HEK293 (cell line): ENCODE measurements around the gene ZBTB39.

Source experiments
- GLIS2 ChIP-seq: fragments of 450-650 bp; formaldehyde crosslinking; IDR thresholded peaks from 2 replicates; pipeline ENCODE4 v1.5.1; 2016; ENCODE audit warnings: missing biosample characterization, missing genetic modification characterization
- INSM2 ChIP-seq: fragments of 450-650 bp; formaldehyde crosslinking; IDR thresholded peaks from 2 replicates; pipeline ENCODE4 v1.5.1; 2016; ENCODE audit warnings: missing biosample characterization, missing genetic modification characterization
- PBX3 ChIP-seq: sonication (generic); formaldehyde crosslinking; IDR thresholded peaks from 2 replicates; pipeline ENCODE4 v1.8.1; 2022; ENCODE audit warnings: mild to moderate bottlenecking, moderate library complexity, missing genetic modification reagents
- YY2 ChIP-seq: fragments of 450-650 bp; formaldehyde crosslinking; IDR thresholded peaks from 2 replicates; pipeline ENCODE4 v1.5.1; 2016; ENCODE audit warnings: missing biosample characterization, missing genetic modification characterization
- ZBTB20 ChIP-seq: fragments of 450-650 bp; formaldehyde crosslinking; IDR thresholded peaks from 2 replicates; pipeline ENCODE4 v1.5.1; 2016; ENCODE audit warnings: missing biosample characterization, missing genetic modification characterization
- ZFP69B ChIP-seq: fragments of 450-650 bp; formaldehyde crosslinking; IDR thresholded peaks from 2 replicates; pipeline ENCODE4 v1.5.1; 2016; ENCODE audit warnings: missing biosample characterization, missing genetic modification characterization
- ZNF354C ChIP-seq: fragments of 450-650 bp; formaldehyde crosslinking; IDR thresholded peaks from 2 replicates; pipeline ENCODE4 v1.5.1; 2016; ENCODE audit warnings: missing biosample characterization, missing genetic modification characterization, low read depth, borderline replicate concordance
- ZNF423 ChIP-seq: fragments of 450-650 bp; formaldehyde crosslinking; IDR thresholded peaks from 2 replicates; pipeline ENCODE4 v1.5.1; 2016; ENCODE audit warnings: missing biosample characterization, missing genetic modification characterization
- ZNF426 ChIP-seq: fragments of 450-650 bp; formaldehyde crosslinking; IDR thresholded peaks from 2 replicates; pipeline ENCODE4 v1.5.1; 2017; ENCODE audit warnings: missing biosample characterization, missing genetic modification characterization, mild to moderate bottlenecking, inconsistent platforms, moderate library complexity
- ZNF623 ChIP-seq: fragments of 450-650 bp; formaldehyde crosslinking; IDR thresholded peaks from 2 replicates; pipeline ENCODE4 v1.5.1; 2016; ENCODE audit warnings: missing biosample characterization, missing genetic modification characterization
- ZNF677 ChIP-seq: fragments of 450-650 bp; IDR thresholded peaks from 2 replicates; pipeline ENCODE4 v1.5.0; 2018; ENCODE audit warnings: missing biosample characterization, mild to moderate bottlenecking, missing genetic modification characterization, moderate library complexity
- ZNF792 ChIP-seq: fragments of 450-650 bp; formaldehyde crosslinking; IDR thresholded peaks from 2 replicates; pipeline ENCODE4 v1.5.1; 2016; ENCODE audit warnings: missing biosample characterization, missing genetic modification characterization
- TF ChIP-seq, protein P1 (sequence below): fragments of 450-650 bp; formaldehyde crosslinking; IDR thresholded peaks from 2 replicates; pipeline ENCODE4 v1.5.1; 2017; ENCODE audit warnings: missing biosample characterization, missing genetic modification characterization
- TF ChIP-seq, protein P2 (sequence below): fragments of 450-650 bp; formaldehyde crosslinking; conservative IDR thresholded peaks from 2 replicates; pipeline ENCODE4 v1.5.1; 2016; ENCODE audit warnings: low read depth, missing biosample characterization, missing genetic modification characterization
- TF ChIP-seq, protein P3 (sequence below): fragments of 450-650 bp; formaldehyde crosslinking; IDR thresholded peaks from 2 replicates; pipeline ENCODE4 v1.5.0; 2017; ENCODE audit warnings: missing biosample characterization, missing genetic modification characterization, borderline replicate concordance
- TF ChIP-seq, protein P4 (sequence below): fragments of 450-650 bp; formaldehyde crosslinking; IDR thresholded peaks from 2 replicates; pipeline ENCODE4 v1.5.1; 2016; ENCODE audit warnings: missing biosample characterization, missing genetic modification characterization

The ZBTB39 gene

DNA sequence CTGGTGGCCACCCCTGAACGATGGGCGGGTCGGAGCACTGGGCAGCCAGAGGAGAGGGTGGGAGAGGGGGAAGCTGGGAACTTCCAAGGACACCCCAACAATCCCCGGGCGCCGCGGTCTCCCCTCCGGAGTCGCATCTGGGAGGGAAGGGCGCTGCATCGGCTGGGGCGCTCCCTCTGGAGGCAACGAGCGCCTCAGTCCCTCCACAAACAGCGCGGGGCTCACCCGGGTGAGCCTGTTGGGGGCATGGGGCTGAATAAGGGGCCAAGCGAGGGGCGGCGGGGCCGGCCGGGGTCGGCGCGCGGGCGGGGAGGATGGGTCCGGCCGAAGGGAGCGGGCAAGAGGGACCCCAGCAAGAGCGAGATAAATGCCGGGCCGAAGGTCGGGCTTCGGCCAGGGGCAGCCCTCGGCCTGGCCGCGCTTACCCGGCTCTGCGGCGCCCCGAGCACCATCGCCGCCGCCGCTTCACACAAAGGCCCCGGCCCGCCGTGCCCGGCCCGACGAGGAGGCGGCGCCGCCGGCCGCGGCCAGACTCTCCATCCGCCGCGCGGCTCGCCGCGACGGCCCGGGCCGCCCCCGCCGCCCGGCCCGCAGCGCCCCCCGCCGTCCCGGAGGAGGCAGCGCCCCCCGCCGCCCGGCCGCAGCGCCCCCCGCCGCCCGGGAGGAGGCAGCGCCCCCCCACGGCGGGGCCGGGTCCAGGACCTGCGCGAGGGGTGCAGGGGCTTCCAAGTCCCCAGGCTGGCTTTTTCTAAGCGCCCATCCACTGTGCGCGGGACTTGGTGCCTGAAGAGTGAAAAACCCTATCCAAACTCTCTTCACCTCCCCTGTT lies at the start of gene ZBTB39 (continued):
- TF ChIP-seq PBX3 (CRISPR knock-in tag) = peak; percentile 62; the same call in 1 of the 2 replicates
- TF ChIP-seq ZNF792 (tag by site-specific recombination) = no peak
- no peak for TF ChIP-seq YY2 (tag by site-specific recombination)
- no peak for TF ChIP-seq ZNF677 (tag by site-specific recombination)
- TF ChIP-seq, protein P1, sequence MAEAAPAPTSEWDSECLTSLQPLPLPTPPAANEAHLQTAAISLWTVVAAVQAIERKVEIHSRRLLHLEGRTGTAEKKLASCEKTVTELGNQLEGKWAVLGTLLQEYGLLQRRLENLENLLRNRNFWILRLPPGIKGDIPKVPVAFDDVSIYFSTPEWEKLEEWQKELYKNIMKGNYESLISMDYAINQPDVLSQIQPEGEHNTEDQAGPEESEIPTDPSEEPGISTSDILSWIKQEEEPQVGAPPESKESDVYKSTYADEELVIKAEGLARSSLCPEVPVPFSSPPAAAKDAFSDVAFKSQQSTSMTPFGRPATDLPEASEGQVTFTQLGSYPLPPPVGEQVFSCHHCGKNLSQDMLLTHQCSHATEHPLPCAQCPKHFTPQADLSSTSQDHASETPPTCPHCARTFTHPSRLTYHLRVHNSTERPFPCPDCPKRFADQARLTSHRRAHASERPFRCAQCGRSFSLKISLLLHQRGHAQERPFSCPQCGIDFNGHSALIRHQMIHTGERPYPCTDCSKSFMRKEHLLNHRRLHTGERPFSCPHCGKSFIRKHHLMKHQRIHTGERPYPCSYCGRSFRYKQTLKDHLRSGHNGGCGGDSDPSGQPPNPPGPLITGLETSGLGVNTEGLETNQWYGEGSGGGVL (tag by site-specific recombination) = 0 out of 2 replicates have a peak, but pooled peaks have one; percentile 46
- peak; percentile 89 for TF ChIP-seq ZBTB20 (tag by site-specific recombination)
- TF ChIP-seq ZNF426 (tag by site-specific recombination) = no peak
- no peak for TF ChIP-seq ZNF354C
- no peak for TF ChIP-seq ZNF623
- TF ChIP-seq, protein P2, sequence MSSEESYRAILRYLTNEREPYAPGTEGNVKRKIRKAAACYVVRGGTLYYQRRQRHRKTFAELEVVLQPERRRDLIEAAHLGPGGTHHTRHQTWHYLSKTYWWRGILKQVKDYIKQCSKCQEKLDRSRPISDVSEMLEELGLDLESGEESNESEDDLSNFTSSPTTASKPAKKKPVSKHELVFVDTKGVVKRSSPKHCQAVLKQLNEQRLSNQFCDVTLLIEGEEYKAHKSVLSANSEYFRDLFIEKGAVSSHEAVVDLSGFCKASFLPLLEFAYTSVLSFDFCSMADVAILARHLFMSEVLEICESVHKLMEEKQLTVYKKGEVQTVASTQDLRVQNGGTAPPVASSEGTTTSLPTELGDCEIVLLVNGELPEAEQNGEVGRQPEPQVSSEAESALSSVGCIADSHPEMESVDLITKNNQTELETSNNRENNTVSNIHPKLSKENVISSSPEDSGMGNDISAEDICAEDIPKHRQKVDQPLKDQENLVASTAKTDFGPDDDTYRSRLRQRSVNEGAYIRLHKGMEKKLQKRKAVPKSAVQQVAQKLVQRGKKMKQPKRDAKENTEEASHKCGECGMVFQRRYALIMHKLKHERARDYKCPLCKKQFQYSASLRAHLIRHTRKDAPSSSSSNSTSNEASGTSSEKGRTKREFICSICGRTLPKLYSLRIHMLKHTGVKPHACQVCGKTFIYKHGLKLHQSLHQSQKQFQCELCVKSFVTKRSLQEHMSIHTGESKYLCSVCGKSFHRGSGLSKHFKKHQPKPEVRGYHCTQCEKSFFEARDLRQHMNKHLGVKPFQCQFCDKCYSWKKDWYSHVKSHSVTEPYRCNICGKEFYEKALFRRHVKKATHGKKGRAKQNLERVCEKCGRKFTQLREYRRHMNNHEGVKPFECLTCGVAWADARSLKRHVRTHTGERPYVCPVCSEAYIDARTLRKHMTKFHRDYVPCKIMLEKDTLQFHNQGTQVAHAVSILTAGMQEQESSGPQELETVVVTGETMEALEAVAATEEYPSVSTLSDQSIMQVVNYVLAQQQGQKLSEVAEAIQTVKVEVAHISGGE (tag by site-specific recombination) = 0 out of 2 replicates have a peak, but pooled peaks have one; percentile 6
- TF ChIP-seq, protein P3, sequence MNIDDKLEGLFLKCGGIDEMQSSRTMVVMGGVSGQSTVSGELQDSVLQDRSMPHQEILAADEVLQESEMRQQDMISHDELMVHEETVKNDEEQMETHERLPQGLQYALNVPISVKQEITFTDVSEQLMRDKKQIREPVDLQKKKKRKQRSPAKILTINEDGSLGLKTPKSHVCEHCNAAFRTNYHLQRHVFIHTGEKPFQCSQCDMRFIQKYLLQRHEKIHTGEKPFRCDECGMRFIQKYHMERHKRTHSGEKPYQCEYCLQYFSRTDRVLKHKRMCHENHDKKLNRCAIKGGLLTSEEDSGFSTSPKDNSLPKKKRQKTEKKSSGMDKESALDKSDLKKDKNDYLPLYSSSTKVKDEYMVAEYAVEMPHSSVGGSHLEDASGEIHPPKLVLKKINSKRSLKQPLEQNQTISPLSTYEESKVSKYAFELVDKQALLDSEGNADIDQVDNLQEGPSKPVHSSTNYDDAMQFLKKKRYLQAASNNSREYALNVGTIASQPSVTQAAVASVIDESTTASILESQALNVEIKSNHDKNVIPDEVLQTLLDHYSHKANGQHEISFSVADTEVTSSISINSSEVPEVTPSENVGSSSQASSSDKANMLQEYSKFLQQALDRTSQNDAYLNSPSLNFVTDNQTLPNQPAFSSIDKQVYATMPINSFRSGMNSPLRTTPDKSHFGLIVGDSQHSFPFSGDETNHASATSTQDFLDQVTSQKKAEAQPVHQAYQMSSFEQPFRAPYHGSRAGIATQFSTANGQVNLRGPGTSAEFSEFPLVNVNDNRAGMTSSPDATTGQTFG (tag by site-specific recombination) = no peak
- no peak for TF ChIP-seq INSM2 (tag by site-specific recombination)
- TF ChIP-seq ZFP69B (tag by site-specific recombination) = no peak
- TF ChIP-seq GLIS2 (tag by site-specific recombination) = peak; percentile 49; the same call in 1 of the 2 replicates
- TF ChIP-seq, protein P4, sequence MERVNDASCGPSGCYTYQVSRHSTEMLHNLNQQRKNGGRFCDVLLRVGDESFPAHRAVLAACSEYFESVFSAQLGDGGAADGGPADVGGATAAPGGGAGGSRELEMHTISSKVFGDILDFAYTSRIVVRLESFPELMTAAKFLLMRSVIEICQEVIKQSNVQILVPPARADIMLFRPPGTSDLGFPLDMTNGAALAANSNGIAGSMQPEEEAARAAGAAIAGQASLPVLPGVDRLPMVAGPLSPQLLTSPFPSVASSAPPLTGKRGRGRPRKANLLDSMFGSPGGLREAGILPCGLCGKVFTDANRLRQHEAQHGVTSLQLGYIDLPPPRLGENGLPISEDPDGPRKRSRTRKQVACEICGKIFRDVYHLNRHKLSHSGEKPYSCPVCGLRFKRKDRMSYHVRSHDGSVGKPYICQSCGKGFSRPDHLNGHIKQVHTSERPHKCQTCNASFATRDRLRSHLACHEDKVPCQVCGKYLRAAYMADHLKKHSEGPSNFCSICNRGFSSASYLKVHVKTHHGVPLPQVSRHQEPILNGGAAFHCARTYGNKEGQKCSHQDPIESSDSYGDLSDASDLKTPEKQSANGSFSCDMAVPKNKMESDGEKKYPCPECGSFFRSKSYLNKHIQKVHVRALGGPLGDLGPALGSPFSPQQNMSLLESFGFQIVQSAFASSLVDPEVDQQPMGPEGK = peak; percentile 56
- no peak for TF ChIP-seq ZNF423 (tag by site-specific recombination)
- TF ChIP-seq, all 188 proteins: peak for 12
